Natural killer cell (primary cell): ENCODE measurements around the gene PSME1. TPM values are rescaled to one million over a fixed set of nuclear protein-coding genes. Genes with fewer than 3 reads are reported as not detected.

Source experiments
- ATAC-seq, 3 donors: fragments of 150-1000 bp in 2 of 3; fragments of 200-7000 bp in 1 of 3; cut with Tn5 transposase; 1 replicate in 1 of 3; 2 replicates in 2 of 3; pipeline ENCODE4 v1.10.0; 2021; ENCODE audit warnings: mild to moderate bottlenecking in 2 of 3, moderate library complexity in 2 of 3
- DNase-seq, 2 donors: peaks; one replicate each; pipeline versions ENCODE4 v3.0.0 to v3.0.0-alpha.2; 2013 to 2021; ENCODE audit warnings: mixed read lengths in 1 of 2
- H3K27ac ChIP-seq: one replicate; pipeline ENCODE4 v1.5.1; 2013; ENCODE audit warnings: mild to moderate bottlenecking, low read length
- H3K27me3 ChIP-seq: one replicate; pipeline ENCODE4 v1.6.1; 2013; ENCODE audit warnings: low read length; ENCODE audit not compliant: control insufficient read depth, insufficient read depth
- H3K36me3 ChIP-seq: one replicate; pipeline ENCODE4 v1.6.1; 2013; ENCODE audit warnings: low read length; ENCODE audit not compliant: control insufficient read depth, insufficient read depth
- H3K4me1 ChIP-seq: one replicate; pipeline ENCODE4 v1.6.1; 2013; ENCODE audit warnings: low read length; ENCODE audit not compliant: control insufficient read depth, insufficient read depth
- H3K4me3 ChIP-seq: one replicate; pipeline ENCODE4 v1.5.1; 2013; ENCODE audit warnings: low read length
- H3K9me3 ChIP-seq: one replicate; pipeline ENCODE4 v1.6.1; 2013; ENCODE audit warnings: low read length; ENCODE audit not compliant: control insufficient read depth, insufficient read depth
- H3K27ac Mint-ChIP-seq, 2 donors: one replicate each; pipeline ENCODE4 v1.8.0; 2022; ENCODE audit warnings: mild to moderate bottlenecking in 2 of 2, mixed read lengths in 2 of 2, moderate library complexity in 1 of 2
- H3K27me3 Mint-ChIP-seq, 2 donors: one replicate each; pipeline ENCODE4 v1.8.0; 2022; ENCODE audit warnings: low read depth in 2 of 2, mixed read lengths in 2 of 2
- H3K36me3 Mint-ChIP-seq: one replicate; pipeline ENCODE4 v1.8.0; 2022; ENCODE audit warnings: mixed read lengths
- H3K4me1 Mint-ChIP-seq, 2 donors: one replicate each; pipeline ENCODE4 v1.8.0; 2022; ENCODE audit warnings: mixed read lengths in 2 of 2
- H3K4me3 Mint-ChIP-seq: one replicate; pipeline ENCODE4 v1.8.0; 2022; ENCODE audit warnings: mild to moderate bottlenecking, moderate library complexity, mixed read lengths
- H3K9me3 Mint-ChIP-seq, 2 donors: one replicate each; pipeline ENCODE4 v1.8.0; 2022; ENCODE audit warnings: mixed read lengths in 2 of 2
- WGBS: methylation state at CpG from one replicate; pipeline ENCODE4 v1.1.7; 2013; ENCODE audit warnings: missing lambda C conversion rate; ENCODE audit not compliant: insufficient coverage; 5-methylcytosine and 5-hydroxymethylcytosine counted together
- intact Hi-C: fragments of 100-400 bp; cut with micrococcal nuclease; formaldehyde crosslinking; loops from one replicate; pipeline ENCODE4 v1.14.2; 2022
- total RNA-seq, 4 donors: library from RNA; stranded (reverse); fragments of 120-200 nt in 1 of 4; gene quantifications; one replicate each; pipeline versions ENCODE4 v1.2.3 to v1.2.4, GENCODE V29; 2013 to 2022
- TF ChIP-seq, protein P1 (sequence below): fragments of 200-600 bp; IDR thresholded peaks from one replicate; pipeline ENCODE4 v1.8.0; 2022; ENCODE audit warnings: antibody characterized with exemption

PSME1 gene
- total RNA-seq, 3 donors from 2014 or later (not counting 1 experiment from before 2014, with no cell fraction given) = 315 to 345 (median 318) TPM

GRCh38 chr14:24093207-24093900 lies 42.6 kb upstream of the PSME1 start:
- Histone ChIP-seq H3K4me3 (peak overlapping the region; percentile 78), H3K36me3 (peaks cover 3% of the 10 kb centered on the region), H3K4me1 (peaks cover 28% of the 10 kb centered on the region), H3K9me3 (no peaks in the 10 kb centered on the region), H3K27ac (peak overlapping the region; percentile 90), H3K27me3 (no peaks in the 10 kb centered on the region)
- WGBS = 90% methylated on average over 19 of the region's 19 CpGs
- ATAC-seq (no peak), DNase-seq (no peak)
- Mint-ChIP-seq H3K36me3 (no peaks in the 10 kb centered on the region), H3K4me1 (peaks cover 20 to 38% of the 10 kb centered on the region in 2 donors), H3K27ac (peak overlapping the region; percentile 79 to 96), H3K27me3 (no peaks in the 10 kb centered on the region), H3K4me3 (peak overlapping the region; percentile 98), H3K9me3 (no peaks in the 10 kb centered on the region)
- TF ChIP-seq, protein P1, sequence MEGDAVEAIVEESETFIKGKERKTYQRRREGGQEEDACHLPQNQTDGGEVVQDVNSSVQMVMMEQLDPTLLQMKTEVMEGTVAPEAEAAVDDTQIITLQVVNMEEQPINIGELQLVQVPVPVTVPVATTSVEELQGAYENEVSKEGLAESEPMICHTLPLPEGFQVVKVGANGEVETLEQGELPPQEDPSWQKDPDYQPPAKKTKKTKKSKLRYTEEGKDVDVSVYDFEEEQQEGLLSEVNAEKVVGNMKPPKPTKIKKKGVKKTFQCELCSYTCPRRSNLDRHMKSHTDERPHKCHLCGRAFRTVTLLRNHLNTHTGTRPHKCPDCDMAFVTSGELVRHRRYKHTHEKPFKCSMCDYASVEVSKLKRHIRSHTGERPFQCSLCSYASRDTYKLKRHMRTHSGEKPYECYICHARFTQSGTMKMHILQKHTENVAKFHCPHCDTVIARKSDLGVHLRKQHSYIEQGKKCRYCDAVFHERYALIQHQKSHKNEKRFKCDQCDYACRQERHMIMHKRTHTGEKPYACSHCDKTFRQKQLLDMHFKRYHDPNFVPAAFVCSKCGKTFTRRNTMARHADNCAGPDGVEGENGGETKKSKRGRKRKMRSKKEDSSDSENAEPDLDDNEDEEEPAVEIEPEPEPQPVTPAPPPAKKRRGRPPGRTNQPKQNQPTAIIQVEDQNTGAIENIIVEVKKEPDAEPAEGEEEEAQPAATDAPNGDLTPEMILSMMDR = no peak
- intact Hi-C loops = no loop called here

DNA sequence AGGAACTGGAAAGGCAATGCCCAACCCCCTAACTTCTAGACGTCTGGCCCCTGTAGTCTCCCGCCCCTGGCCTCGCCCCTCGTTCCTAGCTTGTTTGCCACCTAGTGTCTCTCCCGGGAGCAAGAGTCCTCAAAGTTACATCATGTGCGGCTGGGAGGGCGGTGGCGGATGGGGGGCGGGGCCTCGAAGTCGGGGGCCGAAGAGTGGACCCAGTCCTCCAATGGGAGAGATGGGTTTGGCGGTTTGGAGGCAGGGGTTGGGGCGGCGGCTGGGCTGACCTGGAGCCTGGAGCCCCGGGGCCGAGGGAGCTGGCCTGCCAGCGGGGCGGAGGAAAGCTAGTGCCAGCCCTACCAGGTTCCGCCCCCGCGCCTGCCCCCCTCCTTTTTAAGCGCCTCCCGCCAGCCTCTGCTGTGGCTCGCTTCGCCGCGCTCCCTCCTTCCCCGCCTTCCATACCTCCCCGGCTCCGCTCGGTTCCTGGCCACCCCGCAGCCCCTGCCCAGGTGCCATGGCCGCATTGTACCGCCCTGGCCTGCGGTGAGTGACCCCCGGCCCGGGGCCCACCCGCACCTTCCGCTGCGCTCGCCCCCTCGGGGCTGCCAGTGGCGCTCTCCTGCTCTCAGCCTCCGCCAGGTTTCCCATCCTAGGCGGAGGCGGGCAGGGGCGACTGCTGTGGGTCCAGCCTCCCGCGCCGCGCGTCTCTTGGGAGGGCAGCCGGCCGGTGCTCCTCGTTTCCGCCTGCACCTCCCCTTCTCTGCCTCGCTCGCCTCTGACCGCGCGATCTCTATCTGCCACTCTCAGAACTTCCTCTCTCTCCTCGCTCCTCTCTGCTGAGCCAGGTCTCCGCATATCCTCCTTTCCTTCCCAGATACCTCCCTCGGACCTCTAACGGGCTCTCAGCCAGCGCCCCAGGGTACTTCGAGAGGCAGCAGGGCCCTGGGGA lies 41.8 kb upstream of the PSME1 start, which contains the start of gene PCK2:
TSS of gene PCK2 (plus strand) at position 411 of the 940 bp plus-strand sequence. CDS start at position 506, 95 bp downstream.
- DNase-seq = peak; percentile 62 to 77
- peak; percentile 79 to 82 (median 79) for ATAC-seq
- H3K9me3 ChIP-seq = no peaks in the 10 kb centered on the region
- WGBS = under 1% methylated on average over 68 of the region's 68 CpGs
- H3K36me3 Mint-ChIP-seq = no peaks in the 10 kb centered on the region
- no peaks in the 10 kb centered on the region for H3K27me3 Mint-ChIP-seq
- peaks cover 28% of the 10 kb centered on the region for H3K4me1 ChIP-seq
- H3K9me3 Mint-ChIP-seq = no peaks in the 10 kb centered on the region
- peak within 1 kb of the TSS; percentile 90 for H3K27ac ChIP-seq
- H3K4me1 Mint-ChIP-seq = peaks cover 20 to 38% of the 10 kb centered on the region in 2 donors
- no peaks in the 10 kb centered on the region for H3K27me3 ChIP-seq
- peaks cover 3% of the 10 kb centered on the region for H3K36me3 ChIP-seq
- TF ChIP-seq, protein P1 = no peak
- peak within 1 kb of the TSS; percentile 89 to 96 for H3K27ac Mint-ChIP-seq
- H3K4me3 Mint-ChIP-seq = peak within 1 kb of the TSS; percentile 98
- intact Hi-C loops = loop anchor here (2.0 kb wide), 1 partner anchor 15 kb away; no protein-coding TSS in a partner anchor
- peak within 1 kb of the TSS; percentile 78 for H3K4me3 ChIP-seq

DNA sequence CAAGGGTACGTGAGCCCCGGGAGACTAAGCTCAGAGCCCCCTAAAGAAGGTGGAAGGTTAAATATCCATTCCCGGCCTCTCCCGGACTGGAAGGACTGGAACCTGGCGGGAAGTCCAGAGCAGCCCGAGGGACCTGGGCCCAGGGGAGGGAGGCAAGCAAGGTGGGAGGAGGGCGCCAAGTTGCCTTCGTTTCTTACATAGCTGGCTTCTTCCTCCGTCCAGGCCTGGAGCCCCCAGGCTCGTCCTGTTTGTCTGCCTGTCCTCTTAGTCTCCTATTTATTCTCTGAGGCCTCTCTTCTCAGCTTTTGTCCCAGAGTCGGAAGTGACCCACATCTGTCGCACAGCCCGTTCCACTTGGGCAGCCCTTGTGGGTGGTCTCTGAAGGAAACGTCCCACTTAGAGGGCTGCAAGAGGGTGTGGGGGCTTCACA lies 41.1 kb upstream of the PSME1 start:
- Histone ChIP-seq H3K27ac (peak overlapping the region; percentile 90), H3K27me3 (no peaks in the 10 kb centered on the region), H3K36me3 (peaks cover 7% of the 10 kb centered on the region), H3K4me1 (peaks cover 28% of the 10 kb centered on the region), H3K4me3 (peak overlapping the region; percentile 78), H3K9me3 (no peaks in the 10 kb centered on the region)
- intact Hi-C loops = loop anchor here (2.0 kb wide), 1 partner anchor 14 kb away; no protein-coding TSS in a partner anchor
- Mint-ChIP-seq H3K27ac (peak overlapping the region; percentile 89 to 96), H3K36me3 (no peaks in the 10 kb centered on the region), H3K4me1 (peaks cover 20 to 38% of the 10 kb centered on the region in 2 donors), H3K27me3 (no peaks in the 10 kb centered on the region), H3K9me3 (no peaks in the 10 kb centered on the region), H3K4me3 (peak overlapping the region; percentile 98)
- peak in 1 of 3 donors; percentile 1 for ATAC-seq
- WGBS = 2% methylated on average over 14 of the region's 14 CpGs
- TF ChIP-seq, protein P1 = no peak
- peak in 1 of 2 donors; percentile 40 for DNase-seq
